Pancreas (tissue), 10 donors: ENCODE measurements around the gene ST6GALNAC5. TPM values are rescaled to one million over a fixed set of nuclear protein-coding genes. Genes with fewer than 3 reads are reported as not detected.
"Not testable (repeated sequence)": the region's sequence is repeated elsewhere in the genome, so short reads cannot be mapped to it uniquely, and the experiment has no call there.

ENCODE experiments used
- ATAC-seq, 4 donors: fragments of 200-7000 bp; cut with Tn5 transposase; one replicate each; pipeline versions ENCODE4 v1.8.0 to v1.9.1; 2020; ENCODE audit warnings: mild to moderate bottlenecking in 4 of 4, moderate library complexity in 4 of 4
- DNase-seq, 6 donors: peaks; one replicate each; pipeline ENCODE4 v3.0.0-alpha.2; 2020
- FAIRE-seq: peaks from 2 replicates; lab custom pipeline; 2012; peaks lifted over from hg19 to GRCh38; lab: Jason Lieb, UNC
- H3K27ac ChIP-seq, 4 donors: fragments of 200-600 bp; sonication (generic); 1 replicate in 3 of 4; 2 replicates in 1 of 4; pipeline versions ENCODE4 v1.5.0 to v1.8.0; 2020
- H3K27me3 ChIP-seq, 4 donors: fragments of 200-600 bp; one replicate each; pipeline ENCODE4 v1.8.0; 2021
- H3K36me3 ChIP-seq, 3 donors: fragments of 200-600 bp; sonication (generic) in 1 of 3; one replicate each; pipeline versions ENCODE4 v1.5.0 to v1.8.0; 2020 to 2021
- H3K4me1 ChIP-seq, 3 donors: fragments of 200-600 bp; one replicate each; pipeline ENCODE4 v1.8.0; 2021
- H3K4me3 ChIP-seq, 4 donors: fragments of 200-600 bp; sonication (generic) in 2 of 4; one replicate each; pipeline versions ENCODE4 v1.5.0 to v1.8.0; 2020 to 2021
- H3K9me3 ChIP-seq, 4 donors: fragments of 200-600 bp; one replicate each; pipeline ENCODE4 v1.8.0; 2021
- WGBS, 2 donors: extraction: QIAGEN DNeasy Blood & Tissue Kit; methylation state at CpG; one replicate each; pipeline ENCODE4 v1.1.7; 2013; 5-methylcytosine and 5-hydroxymethylcytosine counted together
- intact Hi-C, 3 donors: fragments of 100-400 bp; cut with DNase I; formaldehyde crosslinking; loops; one replicate each; pipeline versions ENCODE4 v1.11.1 to v1.14.2; 2022
- polyA plus RNA-seq, 2 donors: library from polyadenylated mRNA; stranded (reverse); fragments of 200-250 nt; gene quantifications; one replicate each; pipeline ENCODE4 v1.2.3, GENCODE V29; 2013
- total RNA-seq, 6 donors: library from RNA; stranded (reverse); fragmentation: NEBNext Ultra II Directional in 4 of 6; extraction: Animal tissue kit (Norgen Biotek cat#: 25700) in 4 of 6; gene quantifications; one replicate each; pipeline versions ENCODE4 v1.2.1 to v1.2.4, GENCODE V29; 2021 to 2023
- TF ChIP-seq, protein P1 (sequence below), 4 donors: fragments of 200-600 bp; sonication (generic) in 3 of 4; IDR thresholded peaks; one replicate each; pipeline versions ENCODE4 v1.5.0 to v1.8.0; 2021; ENCODE audit warnings: antibody characterized with exemption in 4 of 4
- donor health status: healthy with polysubstance abuse.
- donor health status: DM: no; HTN: no; CAD: no; lungs with moderate emphysema.
- donor health status: DM: no; HTN: no; CAD: no.
- donor health status: control.
- donor health status: control.
- donor health status: Bipolar disorder and iron deficiency.
- donor health status: DM: yes; HTN: yes; CAD: no.
- donor health status: DM: no; HTN: no; CAD: no.
- donor health status: DM: no; HTN: no; CAD: no.
- donor health status: DM: yes; HTN: yes; CAD: no.

The ST6GALNAC5 gene
- total and polyA plus RNA-seq, 8 donors, result 0.20 to 3.1 (median 0.55) TPM

DNA sequence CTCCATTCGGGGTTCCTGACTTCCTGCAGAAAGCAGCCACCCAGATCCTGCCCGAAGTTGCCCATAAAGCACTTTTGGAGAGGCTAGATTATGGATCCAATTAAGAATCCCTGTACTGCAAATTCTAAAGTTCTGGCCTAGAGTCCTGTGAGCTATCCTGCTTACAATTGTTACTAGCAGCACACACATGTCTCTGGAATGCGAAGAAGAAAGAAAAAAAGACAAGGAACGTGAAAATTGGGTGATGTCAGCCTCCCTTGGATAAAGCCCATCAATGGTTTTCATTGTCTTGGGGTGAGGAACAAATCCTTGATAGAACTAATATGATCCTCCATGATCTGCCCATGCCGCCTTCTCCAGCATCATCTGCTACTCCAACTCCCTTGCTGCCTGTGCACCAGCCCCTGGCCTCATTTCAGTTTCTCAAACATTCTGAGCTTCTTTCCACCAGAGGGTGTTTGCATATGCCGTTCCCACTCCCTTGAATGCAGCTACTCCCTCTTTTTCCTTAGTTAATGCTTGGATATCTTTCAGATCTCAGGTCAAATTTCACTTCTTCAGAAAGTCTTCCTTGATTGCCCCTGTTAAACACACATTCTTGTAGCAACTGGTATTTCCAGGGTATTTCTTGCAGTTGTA lies 94.0 kb downstream of the ST6GALNAC5 start:
- Histone ChIP-seq H3K4me1 (no peaks in the 10 kb centered on the region), H3K4me3 (no peak overlapping the region), H3K27me3 (no peaks in the 10 kb centered on the region), H3K36me3 (no peaks in the 10 kb centered on the region), H3K9me3 (no peaks in the 10 kb centered on the region), H3K27ac (no peak overlapping the region)
- no peak for DNase-seq
- no peak for ATAC-seq
- intact Hi-C loops, result no loop called here
- no peak for FAIRE-seq
- TF ChIP-seq, protein P1, sequence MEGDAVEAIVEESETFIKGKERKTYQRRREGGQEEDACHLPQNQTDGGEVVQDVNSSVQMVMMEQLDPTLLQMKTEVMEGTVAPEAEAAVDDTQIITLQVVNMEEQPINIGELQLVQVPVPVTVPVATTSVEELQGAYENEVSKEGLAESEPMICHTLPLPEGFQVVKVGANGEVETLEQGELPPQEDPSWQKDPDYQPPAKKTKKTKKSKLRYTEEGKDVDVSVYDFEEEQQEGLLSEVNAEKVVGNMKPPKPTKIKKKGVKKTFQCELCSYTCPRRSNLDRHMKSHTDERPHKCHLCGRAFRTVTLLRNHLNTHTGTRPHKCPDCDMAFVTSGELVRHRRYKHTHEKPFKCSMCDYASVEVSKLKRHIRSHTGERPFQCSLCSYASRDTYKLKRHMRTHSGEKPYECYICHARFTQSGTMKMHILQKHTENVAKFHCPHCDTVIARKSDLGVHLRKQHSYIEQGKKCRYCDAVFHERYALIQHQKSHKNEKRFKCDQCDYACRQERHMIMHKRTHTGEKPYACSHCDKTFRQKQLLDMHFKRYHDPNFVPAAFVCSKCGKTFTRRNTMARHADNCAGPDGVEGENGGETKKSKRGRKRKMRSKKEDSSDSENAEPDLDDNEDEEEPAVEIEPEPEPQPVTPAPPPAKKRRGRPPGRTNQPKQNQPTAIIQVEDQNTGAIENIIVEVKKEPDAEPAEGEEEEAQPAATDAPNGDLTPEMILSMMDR (IDR thresholded peaks at IDR 0.05), result no peak
- WGBS, 2 donors, result 61 to 70% methylated on average over 6 of the region's 6 CpGs

GRCh38 chr1:76961820-76962207 lies 94.5 kb downstream of the ST6GALNAC5 start:
- Histone ChIP-seq H3K4me3 (no peak overlapping the region), H3K36me3 (no peaks in the 10 kb centered on the region), H3K9me3 (no peaks in the 10 kb centered on the region), H3K27me3 (no peaks in the 10 kb centered on the region), H3K4me1 (no peaks in the 10 kb centered on the region), H3K27ac (no peak overlapping the region)
- intact Hi-C loops, result no loop called here
- no peak for FAIRE-seq
- no peak for DNase-seq
- TF ChIP-seq, protein P1 (IDR thresholded peaks at IDR 0.05), result no peak
- no peak for ATAC-seq

DNA sequence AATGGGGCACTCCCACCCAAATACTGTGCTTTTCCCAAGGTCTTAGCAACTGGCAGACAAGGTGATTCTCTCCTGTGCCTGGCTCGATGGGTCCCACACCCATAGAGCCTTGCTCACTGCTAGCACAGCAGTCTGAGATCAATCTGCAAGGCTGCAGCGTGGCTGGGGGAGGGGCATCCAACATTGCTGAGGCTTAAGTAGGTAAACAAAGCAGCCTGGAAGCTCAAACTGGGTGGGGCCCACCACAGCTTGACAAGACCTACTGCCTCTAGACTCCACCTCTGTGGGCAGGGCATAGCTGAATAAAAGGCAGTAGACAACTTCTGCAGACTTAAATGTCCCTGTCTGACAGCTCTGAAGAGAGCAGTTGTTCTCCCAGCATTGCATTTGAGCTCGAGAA lies 114.0 kb downstream of the ST6GALNAC5 start:
- H3K27ac ChIP-seq, H3K4me3 ChIP-seq, intact Hi-C loops, FAIRE-seq, ATAC-seq, H3K36me3 ChIP-seq, DNase-seq, H3K4me1 ChIP-seq, H3K27me3 ChIP-seq, H3K9me3 ChIP-seq: not testable (repeated sequence)
- WGBS, 2 donors, result 39 to 54% methylated on average over 3 of the region's 3 CpGs

GRCh38 chr1:76989976-76990375 lies 122.7 kb downstream of the ST6GALNAC5 start:
- Histone ChIP-seq H3K4me3 (no peak overlapping the region), H3K27ac (no peak overlapping the region), H3K27me3 (no peaks in the 10 kb centered on the region), H3K9me3 (no peaks in the 10 kb centered on the region), H3K4me1 (no peaks in the 10 kb centered on the region), H3K36me3 (no peaks in the 10 kb centered on the region)
- DNase-seq (no peak), FAIRE-seq (no peak), ATAC-seq (no peak)
- intact Hi-C loops, result no loop called here
- WGBS, 2 donors, result 55 to 59% methylated on average over 2 of the region's 2 CpGs
- TF ChIP-seq, protein P1 (IDR thresholded peaks at IDR 0.05), result no peak

GRCh38 chr1:76993036-76993435 lies 125.8 kb downstream of the ST6GALNAC5 start:
- H3K4me3 ChIP-seq, result no peak overlapping the region
- no peaks in the 10 kb centered on the region for H3K27me3 ChIP-seq
- TF ChIP-seq, protein P1 (IDR thresholded peaks at IDR 0.05), result no peak
- FAIRE-seq (no peak), ATAC-seq (no peak), DNase-seq (no peak)
- H3K9me3 ChIP-seq, result no peaks in the 10 kb centered on the region
- no peak overlapping the region for H3K27ac ChIP-seq
- intact Hi-C loops, result no loop called here
- no peaks in the 10 kb centered on the region for H3K4me1 ChIP-seq
- 83 to 93% methylated on average over 1 of the region's 1 CpG for WGBS, 2 donors
- no peaks in the 10 kb centered on the region for H3K36me3 ChIP-seq
